NCI-H345 treated with DMSO at 0.1 percent for 48 hours (cell line): Measurements from ENCODE around the gene ASPHD1.
"Not testable (repeated sequence)": the region's sequence is repeated elsewhere in the genome, so short reads cannot be mapped to it uniquely, and the experiment has no call there.

Experiments used
- DNase-seq: peaks from one replicate; lab custom pipeline; 2025; ENCODE audit not compliant: unreplicated experiment; lab: John Stamatoyannopoulos, UW

Gene ASPHD1

GRCh38 chr16:29876594-29877249 is 23.6 kb upstream of the ASPHD1 start:
- no peak for DNase-seq

- DNase-seq = no peak
Observed at GRCh38 chr16:29877266-29877961, 22.9 kb upstream of the ASPHD1 start.

GRCh38 chr16:29878172-29878571 is 22.1 kb upstream of the ASPHD1 start:
- no peak for DNase-seq

- DNase-seq = no peak
Observed at GRCh38 chr16:29881050-29881449, 19.2 kb upstream of the ASPHD1 start.

- no peak for DNase-seq
Observed at GRCh38 chr16:29883987-29884386, 16.3 kb upstream of the ASPHD1 start.

- DNase-seq = not testable (repeated sequence)
Observed at GRCh38 chr16:29889372-29889771, 10.9 kb upstream of the ASPHD1 start.

- DNase-seq = no peak
Observed at GRCh38 chr16:29891525-29892457, 8.5 kb upstream of the ASPHD1 start.

- DNase-seq = no peak
Observed at GRCh38 chr16:29892458-29892813, 7.9 kb upstream of the ASPHD1 start.

- no peak for DNase-seq
Observed at GRCh38 chr16:29893553-29893952, 6.7 kb upstream of the ASPHD1 start.

GRCh38 chr16:29894352-29894751 is 5.9 kb upstream of the ASPHD1 start:
- no peak for DNase-seq

- no peak for DNase-seq
Observed at GRCh38 chr16:29896841-29897240, 3.4 kb upstream of the ASPHD1 start.

GRCh38 chr16:29897333-29897732 is 3.0 kb upstream of the ASPHD1 start:
- no peak for DNase-seq

GRCh38 chr16:29898135-29898803 is 2.0 kb upstream of the ASPHD1 start:
- DNase-seq = no peak

GRCh38 chr16:29898804-29899515 is 1.3 kb upstream of the ASPHD1 start:
- peak; percentile 85 for DNase-seq

- peak; percentile 97 for DNase-seq
Observed at GRCh38 chr16:29899516-29900101, 679 bp upstream of the ASPHD1 start, which contains the start of gene SEZ6L2. Gene SEZ6L2, minus strand, starts transcription at chr16:29899550. Its CDS starts 531 bp downstream, at chr16:29899019.

- DNase-seq = no peak
Observed at GRCh38 chr16:29900888-29901606, 759 bp downstream of the ASPHD1 start.

GRCh38 chr16:29901607-29901945 is 1.3 kb downstream of the ASPHD1 start:
- DNase-seq = no peak

GRCh38 chr16:29903590-29903989 is 3.3 kb downstream of the ASPHD1 start:
- no peak for DNase-seq

GRCh38 chr16:29904947-29905346 is 4.7 kb downstream of the ASPHD1 start:
- no peak for DNase-seq

GRCh38 chr16:29905668-29906067 is 5.4 kb downstream of the ASPHD1 start:
- no peak for DNase-seq
